HL-60/S4 (cell line): ENCODE data around the gene FRMD4A.
"Not testable (repeated sequence)": the region's sequence is repeated elsewhere in the genome, so short reads cannot be mapped to it uniquely, and the experiment has no call there.

Experiments
- in situ Hi-C: fragments of 300-500 bp; cut with MboI; formaldehyde crosslinking; loops from 2 replicates; pipeline ENCODE4 v1.14.3; 2022; ENCODE audit warnings: low sequenced_read_pairs

Gene FRMD4A

DNA sequence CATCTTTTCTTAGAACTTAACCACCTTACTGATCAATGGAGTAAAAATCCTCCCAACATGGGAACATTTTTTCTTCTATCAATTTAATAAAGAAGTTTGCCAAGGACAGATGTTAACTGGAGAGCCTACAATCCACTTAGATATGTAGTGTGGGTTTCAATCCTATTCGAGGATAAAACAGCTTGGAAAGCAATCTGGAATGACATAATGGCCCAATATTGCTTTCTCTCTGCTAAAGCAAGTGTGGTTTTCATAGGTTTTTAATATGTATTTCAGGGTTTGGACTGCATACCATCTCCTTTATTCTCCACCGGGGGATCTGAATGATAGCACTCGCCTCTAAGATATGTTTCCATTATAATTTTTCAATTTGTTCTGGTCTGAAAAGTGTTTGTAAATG, 594.2 kb downstream of the FRMD4A start:
- in situ Hi-C loops: no loop called here

DNA sequence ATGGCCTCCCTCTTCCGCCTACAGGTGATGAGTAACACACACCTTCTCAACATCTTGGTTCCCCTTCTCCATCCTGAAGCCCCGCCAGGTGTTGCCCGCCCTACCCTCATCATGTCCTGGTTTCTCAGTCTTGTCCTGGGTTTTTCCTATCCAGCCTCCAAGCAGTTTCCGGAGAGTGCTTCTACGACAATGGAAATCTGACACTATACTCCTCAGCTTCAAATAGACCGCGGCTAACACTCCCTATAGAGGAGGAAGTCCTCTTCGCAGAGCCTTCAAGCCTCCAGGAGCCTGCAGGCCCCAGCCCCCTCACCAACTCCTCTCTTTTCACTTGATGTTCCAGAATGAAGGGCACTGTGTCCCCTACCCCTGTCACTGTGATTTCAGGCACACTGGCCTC, 596.6 kb downstream of the FRMD4A start:
- in situ Hi-C loops: no loop called here

DNA sequence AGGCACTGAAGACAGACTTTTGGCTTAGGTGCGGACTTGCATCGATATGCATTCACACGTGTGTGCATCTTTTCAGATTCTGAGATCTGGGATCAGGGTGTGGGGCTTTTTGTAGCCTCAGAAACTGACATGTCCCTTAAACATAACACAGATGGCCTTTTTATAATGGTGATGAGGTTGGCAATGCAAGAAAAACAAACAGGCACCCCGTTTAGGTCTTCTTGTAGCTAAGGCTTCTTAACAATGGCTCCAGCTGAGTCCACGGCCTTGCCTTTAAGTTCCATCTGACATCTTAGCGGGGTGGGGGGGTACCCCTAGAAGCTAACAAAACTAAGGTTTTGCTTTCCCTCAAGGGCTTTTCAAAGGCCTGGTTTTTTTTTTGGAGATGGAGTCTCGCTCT, 597.7 kb downstream of the FRMD4A start:
- in situ Hi-C loops: no loop called here

DNA sequence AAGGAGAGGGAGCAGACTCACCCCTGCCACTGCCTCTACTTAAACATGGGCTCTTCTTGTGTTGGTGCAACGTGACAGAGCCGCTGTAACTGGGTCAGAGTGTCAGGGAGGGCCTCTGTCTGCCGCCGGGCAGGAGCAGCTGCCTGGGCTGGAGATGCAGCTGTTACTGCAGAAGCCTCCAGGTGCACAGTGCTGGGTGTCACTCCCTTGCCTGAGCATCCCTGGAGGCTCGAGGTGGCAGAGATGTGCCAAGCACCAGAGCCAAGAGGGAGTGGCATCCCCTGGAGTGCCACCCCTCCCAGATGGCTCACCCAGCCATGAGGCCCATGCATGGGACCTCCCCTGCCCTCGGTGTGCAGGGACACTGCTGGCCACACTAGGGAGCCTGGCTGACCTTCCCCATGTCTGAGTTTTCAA, 598.3 kb downstream of the FRMD4A start:
- in situ Hi-C loops: no loop called here

DNA sequence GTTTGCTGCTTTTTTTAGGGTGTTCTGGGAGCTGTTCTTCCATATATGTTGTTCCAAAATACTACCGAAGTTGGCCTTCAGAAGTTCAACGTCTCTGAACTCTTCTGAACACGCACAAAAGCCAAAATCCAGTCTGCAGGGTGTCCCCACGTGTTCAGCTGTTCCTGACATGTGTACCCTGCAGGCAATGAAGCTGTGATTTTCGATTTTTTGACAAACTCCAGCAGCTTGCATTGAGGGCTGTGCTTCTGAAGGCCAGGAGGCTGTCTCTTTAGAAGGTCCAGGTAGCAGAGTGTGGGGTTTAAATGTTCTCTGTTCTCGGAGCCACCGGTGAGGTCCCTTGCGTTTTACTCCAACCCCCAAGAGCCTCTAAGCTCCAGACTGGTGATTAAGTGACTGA, 598.9 kb downstream of the FRMD4A start:
- in situ Hi-C loops: no loop called here

DNA sequence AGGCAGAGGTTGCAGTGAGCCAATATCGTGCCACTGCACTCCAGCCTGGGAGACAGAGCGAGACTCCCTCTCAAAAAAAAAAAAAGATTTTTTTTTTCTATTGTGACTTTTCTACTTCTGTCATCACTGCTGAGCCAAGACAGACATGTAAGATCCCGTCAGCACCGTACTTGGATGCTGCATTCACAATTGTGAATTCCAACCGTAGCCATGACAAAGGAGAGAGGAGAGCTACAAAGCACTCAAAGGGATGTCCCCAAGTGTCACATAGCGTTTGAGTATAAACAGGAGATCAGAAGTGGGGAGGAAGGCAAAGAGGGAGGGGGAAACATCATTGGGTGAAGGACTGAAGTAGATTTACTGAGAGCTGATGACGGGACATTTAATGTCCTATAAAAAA, 599.8 kb downstream of the FRMD4A start:
- in situ Hi-C loops: no loop called here

DNA sequence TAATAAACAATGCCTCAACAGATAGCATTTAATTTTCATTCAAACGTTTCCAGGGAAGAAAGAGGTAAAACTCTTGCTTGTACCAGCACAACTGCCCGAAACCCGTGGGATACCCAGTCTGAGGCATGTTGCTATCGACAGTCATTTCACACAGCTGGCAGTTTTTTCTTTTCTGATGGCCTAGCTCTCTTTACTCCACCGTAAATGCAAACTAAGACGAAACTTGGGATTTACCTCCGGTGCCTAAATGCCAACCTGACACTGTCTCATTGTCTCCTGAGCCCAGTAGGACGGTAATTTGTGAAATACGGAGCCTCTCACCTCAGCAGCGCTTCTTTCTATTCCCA, 600.4 kb downstream of the FRMD4A start:
- in situ Hi-C loops: no loop called here

DNA sequence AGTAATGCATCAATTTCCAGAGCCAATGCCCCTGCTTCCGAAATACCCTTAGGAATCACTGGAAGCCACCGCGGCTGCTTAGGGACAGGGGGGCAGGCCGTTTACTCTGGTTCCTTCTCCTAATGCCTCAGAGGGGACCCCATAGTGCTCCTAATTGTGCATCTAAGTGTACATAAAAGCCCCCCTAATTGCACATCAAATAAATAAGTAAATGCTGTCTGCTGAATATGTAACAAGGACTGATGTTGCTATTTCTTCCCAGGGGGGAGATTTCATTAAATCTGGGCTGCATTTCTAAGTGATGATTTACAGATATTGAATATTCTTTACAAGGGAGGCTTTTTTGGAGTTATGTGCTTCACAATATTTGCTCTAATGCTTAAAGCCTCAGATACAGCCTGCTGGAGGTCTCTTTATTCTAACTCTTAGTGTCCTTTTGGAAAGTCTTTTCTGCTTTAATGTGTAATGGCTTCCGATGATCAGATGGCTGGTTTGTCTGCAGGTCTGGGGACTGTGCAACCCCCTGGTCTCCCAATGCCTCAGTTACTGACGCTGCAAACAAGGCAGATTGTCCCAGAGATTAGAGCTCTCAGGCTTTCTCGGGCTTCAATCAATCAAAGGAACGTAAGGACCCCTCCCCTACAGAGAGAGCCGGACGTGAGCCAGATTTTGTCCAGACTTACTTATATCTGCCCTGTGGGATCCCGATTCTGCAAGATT, 601.0 kb downstream of the FRMD4A start:
- in situ Hi-C loops: no loop called here

DNA sequence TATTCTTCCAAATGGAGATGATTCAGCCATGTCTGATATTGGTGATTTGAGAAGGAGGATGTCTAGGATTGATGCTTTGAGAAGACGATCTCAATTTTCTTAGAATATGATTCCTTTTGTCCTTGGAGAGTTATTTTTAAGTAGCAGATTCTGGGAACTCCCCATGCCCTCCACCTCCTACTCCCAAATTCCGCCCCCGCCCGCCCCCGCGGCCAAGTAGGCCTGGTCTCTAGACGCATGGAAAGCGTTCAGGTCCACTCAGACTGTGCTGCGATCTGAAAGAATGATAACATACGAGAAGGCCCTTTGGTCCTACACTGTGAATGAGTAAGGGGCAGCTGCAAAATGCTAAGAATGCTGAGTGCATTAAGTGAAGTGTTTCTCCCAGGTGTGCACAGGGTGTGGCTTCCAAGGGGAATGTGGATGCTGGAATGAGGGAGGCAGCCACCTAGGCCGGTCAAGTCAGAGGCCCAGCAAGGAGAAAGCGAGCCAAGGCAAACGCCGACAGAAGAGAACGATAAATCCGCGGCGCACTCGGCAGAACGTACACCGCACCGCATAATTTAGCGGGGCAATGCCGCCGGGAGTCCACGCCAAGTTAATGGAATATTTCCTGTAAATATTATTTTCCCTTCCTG, 601.7 kb downstream of the FRMD4A start:
- in situ Hi-C loops: no loop called here

DNA sequence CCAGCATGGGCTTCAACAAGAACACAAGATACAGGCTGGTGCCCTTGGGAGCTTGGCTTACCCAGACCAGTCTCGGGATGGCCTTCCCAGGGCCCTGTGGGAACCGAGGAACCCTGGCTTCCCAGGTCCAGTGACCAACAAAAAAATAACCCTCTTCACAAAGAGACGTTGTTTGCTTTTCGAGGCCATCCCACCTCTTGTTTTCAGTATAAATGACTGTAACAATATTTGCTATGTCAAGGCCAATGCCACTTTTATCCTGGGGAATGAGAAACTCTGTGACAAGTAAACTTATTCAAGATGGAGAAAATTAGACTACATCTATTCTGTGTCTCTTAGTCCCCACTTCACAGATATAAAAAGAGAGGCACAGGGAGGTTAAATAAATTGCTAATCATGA, 605.1 kb downstream of the FRMD4A start:
- in situ Hi-C loops: no loop called here

DNA sequence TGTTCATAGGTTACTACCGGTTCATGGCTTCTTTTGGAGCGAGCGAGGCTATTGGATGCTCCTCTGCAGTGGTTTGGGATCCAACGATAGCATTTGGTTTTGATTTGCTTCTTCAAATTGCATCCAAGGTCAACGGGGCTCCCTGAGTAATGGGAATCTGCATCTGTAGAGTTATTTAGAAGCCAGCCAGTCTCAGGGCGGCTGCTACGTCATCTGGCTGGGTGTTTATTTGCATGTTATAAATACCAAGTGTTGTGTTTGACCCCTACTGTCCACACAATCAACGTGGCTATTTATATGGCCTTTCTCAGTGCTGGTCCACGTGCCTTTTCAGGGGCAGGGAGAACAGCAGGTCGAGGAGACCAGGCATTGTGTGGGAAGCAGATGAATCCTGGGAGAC, 606.2 kb downstream of the FRMD4A start:
- in situ Hi-C loops: no loop called here

DNA sequence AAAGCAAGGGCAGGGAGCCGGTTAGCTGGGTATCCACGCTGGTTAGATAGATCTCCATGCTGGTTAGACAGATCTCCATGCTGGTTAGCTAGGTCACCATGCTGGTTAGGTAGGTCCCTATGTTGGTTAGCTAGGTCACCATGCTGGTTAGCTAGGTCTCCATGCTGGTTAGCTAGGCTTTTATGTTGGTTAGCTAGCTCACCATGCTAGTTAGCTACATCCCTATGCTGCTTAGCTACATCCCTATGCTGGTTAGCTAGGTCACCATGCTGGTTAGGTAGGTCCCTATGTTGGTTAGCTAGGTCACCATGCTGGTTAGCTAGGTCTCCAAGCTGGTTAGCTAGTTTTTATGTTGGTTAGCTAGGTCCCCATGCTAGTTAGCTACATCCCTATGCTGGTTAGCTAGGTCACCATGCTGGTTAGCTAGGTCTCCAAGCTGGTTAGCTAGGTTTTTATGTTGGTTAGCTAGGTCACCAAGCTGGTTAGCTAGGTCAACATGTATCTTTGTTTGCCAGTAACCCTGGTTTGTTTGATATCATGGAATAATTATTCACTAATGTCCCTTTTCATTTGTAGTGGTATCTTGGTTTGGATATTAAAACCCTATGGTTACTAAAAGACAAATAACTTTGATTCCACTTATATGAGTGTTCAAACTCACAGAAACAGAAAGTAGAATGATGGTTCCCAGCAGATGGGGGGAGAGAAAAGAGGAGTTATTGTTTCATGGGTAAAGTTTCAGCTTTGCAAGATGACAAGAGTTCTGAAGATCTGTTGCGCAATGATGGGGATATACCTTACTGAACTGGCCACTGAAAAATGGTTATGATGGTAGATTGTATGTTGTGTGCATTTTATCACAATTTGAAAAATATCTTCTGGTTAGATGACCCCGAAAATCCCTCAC, 607.7 kb downstream of the FRMD4A start:
- in situ Hi-C loops: no loop called here

DNA sequence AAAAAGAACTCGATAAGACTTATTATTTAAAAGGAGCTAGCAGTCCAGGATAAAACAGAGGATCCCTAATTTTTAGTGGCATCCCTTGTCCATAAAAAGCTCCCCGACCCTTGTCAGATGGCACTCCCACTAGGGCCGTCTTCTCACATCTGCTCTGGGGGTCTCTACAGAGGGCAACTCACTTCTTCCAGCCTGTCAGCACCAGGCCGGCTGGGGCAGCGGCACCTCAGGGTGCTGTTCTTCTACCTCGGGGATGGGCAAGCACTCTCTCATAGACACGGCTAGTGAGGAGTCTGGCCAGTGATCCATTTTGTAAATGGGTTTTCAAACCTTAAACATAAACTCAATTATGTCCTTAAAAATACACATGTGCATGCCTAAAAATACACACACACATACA, 609.2 kb downstream of the FRMD4A start:
- in situ Hi-C loops: no loop called here

DNA sequence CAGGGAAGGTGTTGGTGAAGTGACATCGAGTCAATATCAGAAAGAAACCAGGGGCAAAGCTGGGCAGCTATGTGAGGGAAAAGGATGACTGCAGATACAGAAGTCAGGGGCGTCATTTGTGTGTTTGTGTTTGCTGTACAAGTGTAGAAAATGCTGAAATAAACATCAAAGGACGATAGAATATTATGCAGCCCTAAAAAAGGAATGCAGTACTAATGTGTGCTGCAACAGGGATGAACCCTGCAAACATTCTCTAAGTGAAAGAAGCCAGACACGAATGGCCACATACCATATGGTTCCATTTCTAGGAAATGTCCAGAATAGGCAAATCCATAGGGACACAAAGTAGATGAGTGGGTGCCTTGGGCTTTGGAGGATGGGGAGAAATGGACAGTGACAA, 610.0 kb downstream of the FRMD4A start:
- in situ Hi-C loops: no loop called here

DNA sequence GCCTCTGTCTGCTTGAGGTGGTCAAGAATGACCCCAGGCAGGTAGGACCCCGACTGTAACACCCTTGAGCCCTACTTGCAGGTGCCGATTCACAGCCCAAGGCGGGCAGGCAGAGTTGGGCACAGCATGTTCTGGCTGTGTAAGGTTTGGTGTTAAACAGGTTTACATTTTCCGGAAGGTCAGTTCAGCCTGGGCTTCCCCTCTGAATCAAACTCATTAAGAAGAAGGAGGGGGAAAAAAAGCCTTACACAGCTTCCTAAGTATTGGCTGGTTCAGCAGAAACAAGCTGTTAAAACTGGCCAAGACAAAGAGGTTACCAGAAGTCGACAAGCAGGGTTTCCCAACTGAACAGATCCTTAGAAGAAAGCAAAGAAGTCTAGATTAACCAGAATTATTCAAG, 611.3 kb downstream of the FRMD4A start:
- in situ Hi-C loops: no loop called here

DNA sequence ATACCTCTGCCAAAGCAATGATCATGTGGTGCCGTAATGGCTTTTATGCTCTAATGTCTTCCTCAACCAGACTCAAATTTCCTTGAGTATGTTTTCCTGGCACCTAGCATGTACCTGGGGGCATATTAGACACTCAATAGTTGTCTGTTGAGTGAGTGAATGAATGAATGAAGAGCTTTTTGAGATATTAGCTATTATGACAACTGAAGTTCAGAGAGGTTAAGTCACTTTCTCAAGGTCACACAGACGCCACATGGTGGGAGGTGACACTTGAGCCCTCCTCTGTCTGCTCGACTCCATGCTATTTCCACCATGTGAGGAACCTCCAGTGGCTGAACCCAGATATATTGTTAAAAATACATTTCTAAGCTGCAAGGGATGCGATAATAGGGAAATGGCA, 611.9 kb downstream of the FRMD4A start:
- in situ Hi-C loops: no loop called here

DNA sequence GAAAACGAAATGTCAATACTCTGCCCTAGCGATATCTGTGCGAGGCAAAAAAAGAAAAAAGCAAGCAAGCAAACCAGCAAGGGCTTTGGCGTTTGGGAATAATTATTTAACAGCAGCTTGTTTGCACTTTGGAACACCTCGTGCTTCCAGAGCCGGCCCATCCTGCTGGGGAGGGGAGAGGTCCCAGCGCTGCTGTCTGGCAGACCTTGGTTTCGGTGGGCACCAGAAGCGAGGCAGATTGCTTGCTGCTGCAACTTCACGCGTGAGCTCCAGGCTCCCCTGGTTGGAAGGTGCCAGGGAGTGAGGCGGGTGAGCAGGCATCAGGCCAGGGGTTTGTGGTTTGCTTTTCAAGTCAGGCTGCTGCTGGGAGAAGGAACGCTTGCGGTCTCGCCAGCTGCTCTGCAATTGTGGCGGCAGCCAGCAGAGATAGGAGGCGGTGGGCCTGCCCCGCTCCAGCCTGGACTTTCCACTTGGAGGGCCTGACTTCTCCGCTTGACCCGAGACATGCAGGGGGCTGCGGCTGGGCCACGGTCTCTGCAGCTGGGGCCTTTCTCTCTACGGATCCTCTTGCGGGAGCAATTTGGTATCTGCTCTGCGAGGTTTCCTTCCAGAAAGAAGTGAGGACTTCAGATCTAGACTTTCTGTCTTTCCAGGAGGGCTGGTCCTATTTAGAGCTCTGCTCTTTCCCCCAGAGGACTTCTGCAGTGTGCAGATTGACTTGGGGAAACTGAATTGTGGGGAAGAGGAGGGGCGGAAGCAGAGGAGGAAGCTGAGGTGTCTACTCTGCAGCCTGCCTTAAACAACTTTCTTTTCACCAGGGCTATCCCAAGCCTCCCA, 612.6 kb downstream of the FRMD4A start:
- in situ Hi-C loops: no loop called here

DNA sequence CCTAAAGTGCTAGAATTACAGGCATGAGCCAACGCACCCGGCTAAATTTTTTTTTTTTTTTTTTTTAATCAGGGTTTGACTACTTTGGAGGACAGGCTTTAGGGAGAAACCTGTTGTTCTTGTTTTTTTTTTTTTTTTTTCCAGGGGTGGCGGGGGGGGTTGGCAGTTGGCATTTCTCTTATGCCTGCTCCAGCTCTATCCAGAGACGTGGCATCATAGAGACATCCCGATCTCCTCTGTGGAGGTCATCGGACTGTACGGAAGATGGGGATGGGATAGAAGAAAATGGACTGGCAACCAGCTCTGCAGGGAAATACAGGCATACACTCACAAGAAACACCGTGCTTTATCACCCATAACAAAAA, 613.2 kb downstream of the FRMD4A start:
- in situ Hi-C loops: no loop called here

DNA sequence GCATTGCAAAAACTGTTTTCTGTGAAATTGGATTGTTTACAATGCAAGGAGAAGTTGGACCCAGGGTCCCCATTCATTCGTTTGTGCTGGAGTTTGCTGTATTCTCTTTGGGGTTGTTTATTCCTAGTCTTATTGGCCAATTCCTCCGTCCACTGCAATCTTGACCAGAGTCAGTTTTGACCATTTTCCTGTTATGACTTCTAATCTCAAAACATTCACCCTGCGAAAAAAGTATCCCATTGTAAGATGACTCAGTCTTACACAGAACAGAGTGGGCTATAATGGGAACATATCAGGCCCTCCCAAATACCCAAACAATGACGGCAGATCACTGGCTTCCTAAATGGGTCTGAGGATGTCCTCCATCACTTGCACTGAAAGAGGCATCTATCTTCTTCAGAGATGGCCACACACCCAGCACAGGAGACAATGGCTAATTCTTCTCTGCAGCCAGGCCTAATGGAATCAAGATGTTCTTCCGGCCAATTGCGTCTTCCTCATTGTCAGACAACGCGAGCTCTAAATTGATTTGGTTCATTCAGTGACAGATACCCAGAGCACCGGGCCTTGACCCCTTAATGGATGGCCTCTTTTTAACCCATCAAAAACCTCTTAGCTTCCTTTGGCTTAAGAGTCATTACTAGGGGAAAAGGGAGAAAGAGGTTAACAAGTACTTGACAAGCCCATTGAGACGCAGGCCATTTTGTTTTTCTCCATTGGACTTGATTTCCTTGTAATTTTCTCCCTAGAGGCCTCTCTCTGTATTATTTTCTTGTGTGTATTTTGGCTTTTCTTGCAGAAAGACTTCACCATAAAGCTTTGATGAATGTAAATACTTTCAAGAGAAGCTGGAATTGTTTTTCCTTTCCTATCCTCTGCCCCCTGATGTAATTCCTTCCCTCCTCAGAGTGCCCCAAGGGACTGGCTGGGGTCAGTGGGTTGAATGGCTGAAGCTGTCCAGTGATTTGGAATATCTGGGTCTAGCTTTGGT, 614.3 kb downstream of the FRMD4A start:
- in situ Hi-C loops: no loop called here

DNA sequence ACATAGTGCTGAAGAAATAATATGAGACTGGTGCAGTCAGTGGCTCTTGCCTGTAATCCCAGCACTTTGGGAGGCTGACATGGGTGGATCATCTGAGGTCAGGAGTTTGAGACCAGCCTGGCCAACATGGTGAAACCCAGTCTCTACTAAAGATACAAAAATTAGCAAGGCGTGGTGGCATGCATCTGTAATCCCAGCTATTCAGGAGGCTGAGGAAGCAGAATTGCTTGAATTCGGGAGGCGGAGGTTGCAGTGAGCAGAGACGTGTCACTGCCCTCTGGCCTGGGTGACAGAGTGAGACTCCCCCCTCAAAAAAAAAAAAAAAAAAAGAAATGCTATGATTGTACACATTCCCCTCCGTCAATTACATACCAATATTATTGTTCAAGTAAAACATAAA, 615.1 kb downstream of the FRMD4A start:
- in situ Hi-C loops: not testable (repeated sequence)
